GM12878 (cell line): ENCODE measurements around the gene AFF1.

ENCODE experiments used
- EZH2 ChIP-seq: IDR thresholded peaks from 2 replicates; pipeline ENCODE4 v1.6.1; 2012; ENCODE audit warnings: low read depth, mild to moderate bottlenecking, control low read depth, inconsistent platforms, low read length, borderline replicate concordance; ENCODE audit not compliant: control insufficient read depth
- POLR2A ChIP-seq: IDR thresholded peaks from 2 replicates; pipeline ENCODE4 v1.6.1; 2011; ENCODE audit warnings: low read depth, mild to moderate bottlenecking, low read length
- RAD21 ChIP-seq: IDR thresholded peaks from 2 replicates; pipeline ENCODE4 v1.6.1; 2011; ENCODE audit warnings: mild to moderate bottlenecking, low read depth, low read length, moderate library complexity; ENCODE audit not compliant: insufficient read depth

- TF ChIP-seq EZH2 (no peak), POLR2A (no peak), RAD21 (no peak)
Observed at GRCh38 chr4:87117051-87117731, 182.4 kb downstream of the AFF1 start.
